Stomach (tissue), 9 donors: ENCODE data around the gene AGBL3. TPM values are rescaled to one million over a fixed set of nuclear protein-coding genes. Genes with fewer than 3 reads are reported as not detected.

Source experiments
- DNase-seq, 2 donors: peaks; one replicate each; pipeline versions ENCODE4 v3.0.0 to v3.0.0-alpha.2; 2013 to 2019
- H3K27ac ChIP-seq, 5 donors: fragments of 200-600 bp in 4 of 5; sonication (generic) in 4 of 5; one replicate each; pipeline ENCODE4 v1.5.1; 2013 to 2019; ENCODE audit warnings: mild to moderate bottlenecking in 1 of 5, moderate library complexity in 1 of 5
- H3K27me3 ChIP-seq, 3 donors: fragments of 200-600 bp; sonication (generic); one replicate each; pipeline ENCODE4 v1.5.1; 2017 to 2019; ENCODE audit warnings: mixed run types in 1 of 3
- H3K36me3 ChIP-seq, 4 donors: fragments of 200-600 bp; sonication (generic); 1 replicate in 3 of 4; 2 replicates in 1 of 4; pipeline ENCODE4 v1.5.1; 2016 to 2019
- H3K4me1 ChIP-seq, 4 donors: fragments of 200-600 bp; sonication (generic); one replicate each; pipeline ENCODE4 v1.5.1; 2016 to 2019
- H3K4me3 ChIP-seq, 4 donors: fragments of 200-600 bp; sonication (generic) in 3 of 4; one replicate each; pipeline ENCODE4 v1.5.1; 2016 to 2019; ENCODE audit warnings: mild to moderate bottlenecking in 1 of 4
- H3K9me3 ChIP-seq, 4 donors: fragments of 200-600 bp; sonication (generic); one replicate each; pipeline ENCODE4 v1.5.1; 2016 to 2019
- CTCF ChIP-seq, 7 experiments: fragments of 450-650 bp in 4 of 7; fragments of 200-600 bp in 3 of 7; sonication (generic) in 3 of 7; IDR thresholded peaks; one replicate each; pipeline ENCODE4 v1.5.1; 2016 to 2019; ENCODE audit warnings: antibody characterized with exemption in 7 of 7, control low read depth in 2 of 7, mild to moderate bottlenecking in 1 of 7
- EP300 ChIP-seq: sonication (generic); formaldehyde crosslinking; IDR thresholded peaks from one replicate; pipeline ENCODE4 v1.6.1; 2017; ENCODE audit warnings: antibody characterized with exemption
- POLR2A ChIP-seq, 4 donors: fragments of 450-650 bp; IDR thresholded peaks; one replicate each; pipeline ENCODE4 v1.6.1; 2016; ENCODE audit warnings: antibody characterized with exemption in 4 of 4, control low read depth in 2 of 4, mild to moderate bottlenecking in 1 of 4, moderate library complexity in 1 of 4
- POLR2AphosphoS5 ChIP-seq, 3 donors: sonication (generic); formaldehyde crosslinking; IDR thresholded peaks; one replicate each; pipeline ENCODE4 v1.6.1; 2016; ENCODE audit warnings: antibody characterized with exemption in 3 of 3
- WGBS, 5 donors: extraction: QIAGEN DNeasy Blood & Tissue Kit in 3 of 5; methylation state at CpG; one replicate each; pipeline versions ENCODE4 v1.1.5 to v1.1.7; 2013 to 2018; 5-methylcytosine and 5-hydroxymethylcytosine counted together
- intact Hi-C: fragments of 100-400 bp; cut with DNase I; formaldehyde crosslinking; loops from one replicate; pipeline ENCODE4 v1.15.1; 2023; ENCODE audit warnings: low total_unique reads
- polyA plus RNA-seq, 3 donors: library from polyadenylated mRNA; stranded (reverse); fragments of 200-250 nt; gene quantifications; one replicate each; pipeline ENCODE4 v1.2.3, GENCODE V29; 2013
- total RNA-seq, 5 donors: library from RNA; depleted of rRNA; stranded (reverse); fragments of >200 nt; gene quantifications; one replicate each; pipeline versions ENCODE4 v1.1.0 to v1.2.3, GENCODE V29; 2014 to 2016
- donor health status: healthy with polysubstance abuse.
- donor health status: Bipolar disorder and iron deficiency.
- donor health status: healthy.

AGBL3 gene
- total and polyA plus RNA-seq, 8 donors, result 0.29 to 8.4 (median 1.3) TPM; not detected in 2

GRCh38 chr7:135178364-135178763, 192.1 kb downstream of the AGBL3 start:
- 32 to 66% (median 51%) methylated on average over 13 of the region's 13 CpGs for WGBS, 5 donors
- Histone ChIP-seq H3K27ac (peak overlapping the region; percentile 78 to 87 (median 82)), H3K36me3 (peaks cover 6 to 34% (median 23%) of the 10 kb centered on the region in 4 donors), H3K4me1 (peaks cover 5 to 15% (median 10%) of the 10 kb centered on the region in 4 donors), H3K27me3 (no peaks in the 10 kb centered on the region), H3K9me3 (peaks cover 18 to 40% (median 26%) of the 10 kb centered on the region in 4 donors), H3K4me3 (no peak overlapping the region)
- intact Hi-C loops, result no loop called here
- DNase-seq, result peak; percentile 74 to 91
- peak in 2 of 3 donors; percentile 40 to 47 for TF ChIP-seq POLR2AphosphoS5 (IDR thresholded peaks at IDR 0.05)
- TF ChIP-seq CTCF (IDR thresholded peaks at IDR 0.05), result no peak
- no peak for TF ChIP-seq POLR2A (IDR thresholded peaks at IDR 0.05)
- no peak for TF ChIP-seq EP300

- Histone ChIP-seq H3K27me3 (no peaks in the 10 kb centered on the region), H3K4me1 (peaks cover 5 to 15% (median 10%) of the 10 kb centered on the region in 4 donors), H3K9me3 (peaks cover 18 to 45% (median 26%) of the 10 kb centered on the region in 4 donors), H3K36me3 (peaks cover 10 to 45% (median 34%) of the 10 kb centered on the region in 4 donors), H3K4me3 (no peak overlapping the region), H3K27ac (peak overlapping the region; percentile 78 to 87 (median 82))
- WGBS, 5 donors, result 27 to 58% (median 42%) methylated on average over 8 of the region's 8 CpGs
- peak; percentile 80 to 88 for DNase-seq
- intact Hi-C loops, result no loop called here
- TF ChIP-seq POLR2AphosphoS5 (IDR thresholded peaks at IDR 0.05) (peak; percentile 9 to 68 (median 47)), CTCF (IDR thresholded peaks at IDR 0.05) (no peak), EP300 (no peak), POLR2A (IDR thresholded peaks at IDR 0.05) (no peak)
Observed at GRCh38 chr7:135179321-135179925, 193.1 kb downstream of the AGBL3 start.

GRCh38 chr7:135180122-135180521, 193.8 kb downstream of the AGBL3 start:
- intact Hi-C loops, result no loop called here
- peaks cover 17 to 52% (median 41%) of the 10 kb centered on the region in 4 donors for H3K36me3 ChIP-seq
- 86 to 97% (median 94%) methylated on average over 5 of the region's 5 CpGs for WGBS, 5 donors
- no peak overlapping the region for H3K4me3 ChIP-seq
- TF ChIP-seq POLR2A (IDR thresholded peaks at IDR 0.05), result no peak
- no peak for TF ChIP-seq POLR2AphosphoS5 (IDR thresholded peaks at IDR 0.05)
- no peak for TF ChIP-seq CTCF (IDR thresholded peaks at IDR 0.05)
- TF ChIP-seq EP300, result no peak
- H3K9me3 ChIP-seq, result peaks cover 18 to 45% (median 26%) of the 10 kb centered on the region in 4 donors
- peaks cover 5 to 15% (median 10%) of the 10 kb centered on the region in 4 donors for H3K4me1 ChIP-seq
- H3K27ac ChIP-seq, result peak overlapping the region; percentile 78 to 87 (median 82)
- no peak for DNase-seq
- no peaks in the 10 kb centered on the region for H3K27me3 ChIP-seq

- no peak for DNase-seq
- no peak overlapping the region for H3K27ac ChIP-seq
- H3K9me3 ChIP-seq, result peaks cover 18 to 45% (median 26%) of the 10 kb centered on the region in 4 donors
- no peak for TF ChIP-seq POLR2A (IDR thresholded peaks at IDR 0.05)
- no peak for TF ChIP-seq EP300
- no peak for TF ChIP-seq POLR2AphosphoS5 (IDR thresholded peaks at IDR 0.05)
- TF ChIP-seq CTCF (IDR thresholded peaks at IDR 0.05), result no peak
- 83 to 95% (median 85%) methylated on average over 3 of the region's 3 CpGs for WGBS, 5 donors
- no peak overlapping the region for H3K4me3 ChIP-seq
- peaks cover 5 to 15% (median 10%) of the 10 kb centered on the region in 4 donors for H3K4me1 ChIP-seq
- H3K27me3 ChIP-seq, result no peaks in the 10 kb centered on the region
- intact Hi-C loops, result no loop called here
- peaks cover 30 to 64% (median 54%) of the 10 kb centered on the region in 4 donors for H3K36me3 ChIP-seq
Observed at GRCh38 chr7:135181261-135181928, 195.1 kb downstream of the AGBL3 start.
